HepG2 (cell line): ENCODE results near the gene CEP131. TPM values are rescaled to one million over a fixed set of nuclear protein-coding genes. Genes with fewer than 3 reads are reported as not detected.
A peak's percentile ranks its signal among the peaks of the same experiment; 100 is the strongest.

Source experiments
- DNMT1 ChIP-seq: sonication (generic); formaldehyde crosslinking; IDR thresholded peaks from 2 replicates; pipeline ENCODE4 v1.5.1; 2020; ENCODE audit warnings: mild to moderate bottlenecking, missing genetic modification reagents
- FOXJ3 ChIP-seq: sonication (generic); formaldehyde crosslinking; IDR thresholded peaks from 2 replicates; pipeline ENCODE4 v1.4.0; 2020; ENCODE audit warnings: missing genetic modification reagents, mild to moderate bottlenecking, borderline replicate concordance
- IRX3 ChIP-seq: sonication (generic); formaldehyde crosslinking; IDR thresholded peaks from 2 replicates; pipeline ENCODE4 v1.8.1; 2023; ENCODE audit warnings: mild to moderate bottlenecking, low read depth, missing genetic modification reagents, borderline replicate concordance
- REPIN1 ChIP-seq: sonication (generic); formaldehyde crosslinking; IDR thresholded peaks from 2 replicates; pipeline ENCODE4 v1.8.0; 2022; ENCODE audit warnings: missing genetic modification reagents, low read depth, mild to moderate bottlenecking, borderline replicate concordance
- SAP130 ChIP-seq: IDR thresholded peaks from 2 replicates; pipeline ENCODE4 v1.6.1; 2016; ENCODE audit warnings: low read depth
- SNAPC2 ChIP-seq: sonication (generic); formaldehyde crosslinking; IDR thresholded peaks from 2 replicates; pipeline ENCODE4 v1.8.1; 2022; ENCODE audit warnings: mild to moderate bottlenecking, missing genetic modification reagents
- ZBTB1 ChIP-seq: sonication (generic); formaldehyde crosslinking; IDR thresholded peaks from 2 replicates; pipeline ENCODE4 v1.4.0; 2020; ENCODE audit warnings: missing genetic modification reagents, borderline replicate concordance
- ZNF253 ChIP-seq: sonication (generic); formaldehyde crosslinking; IDR thresholded peaks from 2 replicates; pipeline ENCODE4 v1.8.0; 2022; ENCODE audit warnings: mild to moderate bottlenecking, missing genetic modification reagents, borderline replicate concordance
- ZNF282 ChIP-seq: fragments of 450-650 bp; IDR thresholded peaks from 2 replicates; pipeline ENCODE4 v1.6.1; 2018; ENCODE audit not compliant: partially characterized antibody
- ZNF30 ChIP-seq: sonication (generic); formaldehyde crosslinking; IDR thresholded peaks from 2 replicates; pipeline ENCODE4 v1.5.0; 2020; ENCODE audit warnings: mild to moderate bottlenecking, missing genetic modification reagents
- ZNF556 ChIP-seq: sonication (generic); formaldehyde crosslinking; IDR thresholded peaks from 2 replicates; pipeline ENCODE4 v1.4.0; 2020; ENCODE audit warnings: mild to moderate bottlenecking, missing genetic modification reagents, borderline replicate concordance
- ZNF839 ChIP-seq: sonication (generic); formaldehyde crosslinking; IDR thresholded peaks from 2 replicates; pipeline ENCODE4 v1.4.0; 2020; ENCODE audit warnings: missing genetic modification reagents, mild to moderate bottlenecking, borderline replicate concordance
- polyA plus RNA-seq, 8 experiments: library from polyadenylated mRNA; depleted of rRNA in 3 of 8; stranded (reverse) in 7 of 8; unstranded in 1 of 8; fragments of >200 nt; fragmentation: Illumina TruSeq in 4 of 8; extraction: Trizol in 4 of 8; gene quantifications; 2 replicates each; pipeline versions ENCODE4 v1.2.1 to v1.2.3, GENCODE V29; 2011 to 2016; ENCODE audit warnings: low read depth in 4 of 8, missing spikeins in 1 of 8, mixed read lengths in 1 of 8; ENCODE audit not compliant: insufficient read depth in 1 of 8
- total RNA-seq, 5 experiments: library from RNA; depleted of rRNA; stranded (reverse); fragments of >200 nt; fragmentation: Illumina TruSeq; extraction: Trizol; gene quantifications; 2 replicates each; pipeline ENCODE4 v1.2.3, GENCODE V29; 2016; ENCODE audit warnings: low read depth in 1 of 5
- TF ChIP-seq, protein P1 (sequence below): sonication (generic); formaldehyde crosslinking; IDR thresholded peaks from 2 replicates; pipeline ENCODE4 v1.4.0; 2020; ENCODE audit warnings: missing genetic modification reagents, borderline replicate concordance
- TF ChIP-seq, protein P2 (sequence below): IDR thresholded peaks from 2 replicates; pipeline ENCODE4 v1.6.1; 2016; ENCODE audit warnings: low read depth, borderline replicate concordance
- TF ChIP-seq, protein P3 (sequence below): IDR thresholded peaks from 2 replicates; pipeline ENCODE4 v1.6.1; 2016
- TF ChIP-seq, protein P4 (sequence below): sonication (generic); formaldehyde crosslinking; IDR thresholded peaks from 2 replicates; pipeline ENCODE4 v1.8.0; 2022; ENCODE audit warnings: mild to moderate bottlenecking, missing genetic modification reagents
- TF ChIP-seq, protein P5 (sequence below): sonication (generic); formaldehyde crosslinking; conservative IDR thresholded peaks from 2 replicates; pipeline ENCODE4 v1.8.1; 2023; ENCODE audit warnings: missing genetic modification reagents
- TF ChIP-seq, protein P6 (sequence below): sonication (generic); formaldehyde crosslinking; IDR thresholded peaks from 2 replicates; pipeline ENCODE4 v1.4.0; 2020; ENCODE audit warnings: missing genetic modification reagents
- TF ChIP-seq, protein P7 (sequence below): sonication (generic); formaldehyde crosslinking; IDR thresholded peaks from 2 replicates; pipeline ENCODE4 v1.8.1; 2023; ENCODE audit warnings: missing genetic modification reagents, inconsistent platforms, borderline replicate concordance

Gene CEP131
- total and polyA plus RNA-seq, 2 of the 13 experiments (the other 11 are each of a cell fraction or from before 2014, with no cell fraction given) = 5.0 to 16.8 TPM

DNA sequence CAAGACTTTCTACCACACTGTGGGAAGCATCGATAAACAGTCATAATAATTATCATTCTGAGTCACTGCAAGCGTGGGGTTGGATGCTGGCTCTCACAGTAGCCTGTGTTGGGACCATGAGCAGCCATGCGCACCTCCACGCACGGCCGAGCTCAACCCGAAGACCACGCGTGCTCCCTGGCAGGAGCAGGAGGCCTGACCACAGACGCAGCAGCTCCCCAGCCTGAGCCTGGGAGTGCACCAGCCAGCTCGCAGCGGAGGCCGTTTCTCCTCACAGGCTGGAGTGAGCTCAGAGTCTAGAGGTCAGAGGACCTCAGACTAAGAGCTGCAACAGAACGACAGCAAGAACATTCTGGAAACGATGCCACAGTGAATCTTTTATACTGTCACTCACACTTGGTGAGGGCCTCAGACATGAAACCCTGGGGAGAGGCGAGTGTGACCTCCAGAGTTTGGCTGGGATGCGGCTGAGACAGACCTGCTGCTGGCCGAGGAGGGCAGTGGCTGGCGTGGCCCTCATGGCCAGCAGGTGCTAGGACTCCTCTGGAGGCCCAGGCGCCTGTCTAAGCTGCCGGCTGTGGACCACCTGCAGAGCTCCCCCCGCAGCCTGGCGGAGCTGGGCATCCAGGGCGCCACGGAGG lies 22.4 kb upstream of the CEP131 start (continued):
- TF ChIP-seq, protein P1, sequence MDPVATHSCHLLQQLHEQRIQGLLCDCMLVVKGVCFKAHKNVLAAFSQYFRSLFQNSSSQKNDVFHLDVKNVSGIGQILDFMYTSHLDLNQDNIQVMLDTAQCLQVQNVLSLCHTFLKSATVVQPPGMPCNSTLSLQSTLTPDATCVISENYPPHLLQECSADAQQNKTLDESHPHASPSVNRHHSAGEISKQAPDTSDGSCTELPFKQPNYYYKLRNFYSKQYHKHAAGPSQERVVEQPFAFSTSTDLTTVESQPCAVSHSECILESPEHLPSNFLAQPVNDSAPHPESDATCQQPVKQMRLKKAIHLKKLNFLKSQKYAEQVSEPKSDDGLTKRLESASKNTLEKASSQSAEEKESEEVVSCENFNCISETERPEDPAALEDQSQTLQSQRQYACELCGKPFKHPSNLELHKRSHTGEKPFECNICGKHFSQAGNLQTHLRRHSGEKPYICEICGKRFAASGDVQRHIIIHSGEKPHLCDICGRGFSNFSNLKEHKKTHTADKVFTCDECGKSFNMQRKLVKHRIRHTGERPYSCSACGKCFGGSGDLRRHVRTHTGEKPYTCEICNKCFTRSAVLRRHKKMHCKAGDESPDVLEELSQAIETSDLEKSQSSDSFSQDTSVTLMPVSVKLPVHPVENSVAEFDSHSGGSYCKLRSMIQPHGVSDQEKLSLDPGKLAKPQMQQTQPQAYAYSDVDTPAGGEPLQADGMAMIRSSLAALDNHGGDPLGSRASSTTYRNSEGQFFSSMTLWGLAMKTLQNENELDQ = 0 out of 2 replicates have a peak, but pooled peaks have one; percentile 6
- 0 out of 2 replicates have a peak, but pooled peaks have one; percentile 36 for TF ChIP-seq DNMT1 (CRISPR knock-in tag)
- TF ChIP-seq ZNF839 (CRISPR knock-in tag) = no peak
- TF ChIP-seq ZBTB1 (CRISPR knock-in tag) = no peak
- no peak for TF ChIP-seq ZNF253 (CRISPR knock-in tag)
- no peak for TF ChIP-seq ZNF30
- no peak for TF ChIP-seq SAP130 (CRISPR knock-in tag)
- TF ChIP-seq, protein P2, sequence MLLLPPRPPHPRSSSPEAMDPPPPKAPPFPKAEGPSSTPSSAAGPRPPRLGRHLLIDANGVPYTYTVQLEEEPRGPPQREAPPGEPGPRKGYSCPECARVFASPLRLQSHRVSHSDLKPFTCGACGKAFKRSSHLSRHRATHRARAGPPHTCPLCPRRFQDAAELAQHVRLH = no peak
- TF ChIP-seq, protein P3, sequence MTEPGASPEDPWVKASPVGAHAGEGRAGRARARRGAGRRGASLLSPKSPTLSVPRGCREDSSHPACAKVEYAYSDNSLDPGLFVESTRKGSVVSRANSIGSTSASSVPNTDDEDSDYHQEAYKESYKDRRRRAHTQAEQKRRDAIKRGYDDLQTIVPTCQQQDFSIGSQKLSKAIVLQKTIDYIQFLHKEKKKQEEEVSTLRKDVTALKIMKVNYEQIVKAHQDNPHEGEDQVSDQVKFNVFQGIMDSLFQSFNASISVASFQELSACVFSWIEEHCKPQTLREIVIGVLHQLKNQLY = no peak
- TF ChIP-seq, protein P4, sequence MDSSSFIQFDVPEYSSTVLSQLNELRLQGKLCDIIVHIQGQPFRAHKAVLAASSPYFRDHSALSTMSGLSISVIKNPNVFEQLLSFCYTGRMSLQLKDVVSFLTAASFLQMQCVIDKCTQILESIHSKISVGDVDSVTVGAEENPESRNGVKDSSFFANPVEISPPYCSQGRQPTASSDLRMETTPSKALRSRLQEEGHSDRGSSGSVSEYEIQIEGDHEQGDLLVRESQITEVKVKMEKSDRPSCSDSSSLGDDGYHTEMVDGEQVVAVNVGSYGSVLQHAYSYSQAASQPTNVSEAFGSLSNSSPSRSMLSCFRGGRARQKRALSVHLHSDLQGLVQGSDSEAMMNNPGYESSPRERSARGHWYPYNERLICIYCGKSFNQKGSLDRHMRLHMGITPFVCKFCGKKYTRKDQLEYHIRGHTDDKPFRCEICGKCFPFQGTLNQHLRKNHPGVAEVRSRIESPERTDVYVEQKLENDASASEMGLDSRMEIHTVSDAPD (CRISPR knock-in tag) = no peak
- TF ChIP-seq ZNF282 = no peak
- no peak for TF ChIP-seq REPIN1 (CRISPR knock-in tag)
- TF ChIP-seq ZNF556 (CRISPR knock-in tag) = 0 out of 2 replicates have a peak, but pooled peaks have one; percentile 62
- TF ChIP-seq, protein P5, sequence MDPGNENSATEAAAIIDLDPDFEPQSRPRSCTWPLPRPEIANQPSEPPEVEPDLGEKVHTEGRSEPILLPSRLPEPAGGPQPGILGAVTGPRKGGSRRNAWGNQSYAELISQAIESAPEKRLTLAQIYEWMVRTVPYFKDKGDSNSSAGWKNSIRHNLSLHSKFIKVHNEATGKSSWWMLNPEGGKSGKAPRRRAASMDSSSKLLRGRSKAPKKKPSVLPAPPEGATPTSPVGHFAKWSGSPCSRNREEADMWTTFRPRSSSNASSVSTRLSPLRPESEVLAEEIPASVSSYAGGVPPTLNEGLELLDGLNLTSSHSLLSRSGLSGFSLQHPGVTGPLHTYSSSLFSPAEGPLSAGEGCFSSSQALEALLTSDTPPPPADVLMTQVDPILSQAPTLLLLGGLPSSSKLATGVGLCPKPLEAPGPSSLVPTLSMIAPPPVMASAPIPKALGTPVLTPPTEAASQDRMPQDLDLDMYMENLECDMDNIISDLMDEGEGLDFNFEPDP (CRISPR knock-in tag) = no peak
- TF ChIP-seq FOXJ3 = no peak
- TF ChIP-seq, protein P6, sequence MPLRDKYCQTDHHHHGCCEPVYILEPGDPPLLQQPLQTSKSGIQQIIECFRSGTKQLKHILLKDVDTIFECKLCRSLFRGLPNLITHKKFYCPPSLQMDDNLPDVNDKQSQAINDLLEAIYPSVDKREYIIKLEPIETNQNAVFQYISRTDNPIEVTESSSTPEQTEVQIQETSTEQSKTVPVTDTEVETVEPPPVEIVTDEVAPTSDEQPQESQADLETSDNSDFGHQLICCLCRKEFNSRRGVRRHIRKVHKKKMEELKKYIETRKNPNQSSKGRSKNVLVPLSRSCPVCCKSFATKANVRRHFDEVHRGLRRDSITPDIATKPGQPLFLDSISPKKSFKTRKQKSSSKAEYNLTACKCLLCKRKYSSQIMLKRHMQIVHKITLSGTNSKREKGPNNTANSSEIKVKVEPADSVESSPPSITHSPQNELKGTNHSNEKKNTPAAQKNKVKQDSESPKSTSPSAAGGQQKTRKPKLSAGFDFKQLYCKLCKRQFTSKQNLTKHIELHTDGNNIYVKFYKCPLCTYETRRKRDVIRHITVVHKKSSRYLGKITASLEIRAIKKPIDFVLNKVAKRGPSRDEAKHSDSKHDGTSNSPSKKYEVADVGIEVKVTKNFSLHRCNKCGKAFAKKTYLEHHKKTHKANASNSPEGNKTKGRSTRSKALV (CRISPR knock-in tag) = peak; percentile 59; the same call in 1 of the 2 replicates
- TF ChIP-seq IRX3 (CRISPR knock-in tag) = 0 out of 2 replicates have a peak, but pooled peaks have one; percentile 38
- TF ChIP-seq, protein P7, sequence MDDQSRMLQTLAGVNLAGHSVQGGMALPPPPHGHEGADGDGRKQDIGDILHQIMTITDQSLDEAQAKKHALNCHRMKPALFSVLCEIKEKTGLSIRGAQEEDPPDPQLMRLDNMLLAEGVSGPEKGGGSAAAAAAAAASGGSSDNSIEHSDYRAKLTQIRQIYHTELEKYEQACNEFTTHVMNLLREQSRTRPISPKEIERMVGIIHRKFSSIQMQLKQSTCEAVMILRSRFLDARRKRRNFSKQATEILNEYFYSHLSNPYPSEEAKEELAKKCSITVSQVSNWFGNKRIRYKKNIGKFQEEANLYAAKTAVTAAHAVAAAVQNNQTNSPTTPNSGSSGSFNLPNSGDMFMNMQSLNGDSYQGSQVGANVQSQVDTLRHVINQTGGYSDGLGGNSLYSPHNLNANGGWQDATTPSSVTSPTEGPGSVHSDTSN (CRISPR knock-in tag) = no peak
- no peak for TF ChIP-seq SNAPC2 (CRISPR knock-in tag)
